ENCODE measurements around the gene ZNF280B.

ZNF280B gene, protein sequence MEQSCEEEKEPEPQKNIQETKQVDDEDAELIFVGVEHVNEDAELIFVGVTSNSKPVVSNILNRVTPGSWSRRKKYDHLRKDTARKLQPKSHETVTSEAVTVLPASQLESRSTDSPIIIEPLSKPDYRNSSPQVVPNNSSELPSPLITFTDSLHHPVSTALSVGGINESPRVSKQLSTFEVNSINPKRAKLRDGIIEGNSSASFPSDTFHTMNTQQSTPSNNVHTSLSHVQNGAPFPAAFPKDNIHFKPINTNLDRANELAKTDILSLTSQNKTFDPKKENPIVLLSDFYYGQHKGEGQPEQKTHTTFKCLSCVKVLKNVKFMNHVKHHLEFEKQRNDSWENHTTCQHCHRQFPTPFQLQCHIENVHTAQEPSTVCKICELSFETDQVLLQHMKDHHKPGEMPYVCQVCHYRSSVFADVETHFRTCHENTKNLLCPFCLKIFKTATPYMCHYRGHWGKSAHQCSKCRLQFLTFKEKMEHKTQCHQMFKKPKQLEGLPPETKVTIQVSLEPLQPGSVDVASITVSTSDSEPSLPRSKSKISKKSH

DNA sequence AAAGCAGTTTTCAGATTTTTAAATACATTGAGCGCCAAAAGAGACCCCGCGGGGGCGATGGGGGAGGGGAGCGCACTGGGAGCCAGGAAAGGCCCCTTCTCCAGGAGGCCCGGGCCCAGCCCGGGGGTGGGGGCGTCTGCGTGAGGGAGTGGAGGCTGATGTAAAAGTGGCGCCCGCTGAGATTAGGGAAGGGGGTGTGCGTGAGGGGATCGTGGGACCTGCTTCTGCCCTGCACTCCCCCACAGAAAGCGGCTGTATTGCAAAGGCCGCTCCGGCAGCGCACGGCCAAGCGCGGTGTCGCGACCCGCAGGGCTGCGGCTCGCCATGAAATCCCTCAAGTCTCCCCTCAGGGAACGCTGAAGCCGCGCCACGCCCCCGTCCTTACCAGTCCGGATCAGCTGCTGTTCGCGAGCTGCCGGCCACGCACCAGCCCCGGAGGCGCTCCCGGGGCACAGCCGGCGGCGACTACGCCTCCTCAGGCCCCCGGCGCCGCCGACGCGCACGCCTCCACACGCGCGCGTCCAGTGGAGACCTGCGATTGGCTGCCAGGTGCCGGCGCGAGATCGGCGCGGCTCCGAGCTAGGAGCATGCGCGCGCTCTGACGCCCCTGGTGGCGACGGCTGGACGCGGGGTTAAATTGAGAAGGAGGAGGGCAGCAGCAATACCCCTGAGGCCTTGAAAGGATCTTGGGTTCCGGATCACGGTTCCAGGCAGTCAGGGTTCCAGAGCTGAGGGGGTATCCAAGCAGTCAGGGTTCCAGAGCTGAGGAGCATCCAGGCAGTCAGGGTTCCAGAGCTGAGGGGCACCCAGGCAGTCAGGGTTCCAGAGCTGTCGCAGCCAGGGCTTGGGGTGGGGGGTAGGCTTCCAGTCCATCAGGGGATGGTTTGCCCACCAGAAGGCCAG lies at the start of gene ZNF280B:
Gene ZNF280B (minus strand): TSS at position 469 of the 903 bp plus-strand sequence. CDS start 19,344 bp downstream, outside the sequence.
- DNase-seq (ENCODE audit: low spot score): peak; percentile 84

DNA sequence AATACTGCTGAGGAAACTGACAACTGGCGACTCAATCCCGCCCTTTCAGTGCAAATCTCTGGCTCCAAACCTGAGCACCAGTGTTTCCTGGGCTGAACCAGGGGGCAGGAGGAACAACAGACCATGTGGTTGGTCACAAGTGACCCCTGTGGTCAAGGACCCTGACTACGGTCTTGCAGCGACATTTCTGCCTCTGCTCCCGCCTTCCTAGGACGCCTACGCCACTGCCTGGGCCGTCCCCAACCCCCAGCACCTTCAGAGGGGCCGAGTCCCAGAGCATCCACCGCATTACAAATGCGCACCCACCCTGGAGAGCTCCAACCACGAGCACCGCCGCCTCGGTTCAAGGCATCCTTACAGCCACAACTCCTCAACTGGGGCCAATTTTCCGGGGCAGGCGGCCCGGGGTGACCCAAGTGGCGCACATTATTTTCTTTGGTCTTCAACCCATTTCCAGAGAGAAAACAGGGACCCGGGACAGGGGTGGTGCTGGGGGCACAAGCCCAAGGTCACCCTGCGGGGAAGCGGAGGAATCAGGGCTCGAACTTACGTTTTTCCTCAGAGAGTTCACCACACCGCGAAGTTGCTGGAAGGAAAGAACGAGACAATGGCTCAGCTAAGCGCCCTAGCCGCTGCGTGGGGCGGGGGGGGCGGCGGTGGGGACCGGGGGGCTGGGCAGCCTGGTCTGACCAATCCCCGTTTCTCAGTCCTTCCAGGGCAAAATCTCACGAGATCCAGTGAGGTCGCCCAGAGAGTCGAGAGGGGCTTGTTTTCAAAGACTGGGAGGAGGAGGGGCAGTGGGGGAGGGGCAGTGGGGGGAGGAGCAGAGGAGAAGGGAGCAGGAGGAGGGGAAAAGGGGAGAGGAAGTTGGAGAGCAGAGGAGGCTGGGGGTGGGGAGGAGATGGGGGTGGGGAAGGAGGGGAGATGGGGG lies 48.7 kb upstream of the ZNF280B start:
- DNase-seq (ENCODE audit: low spot score): no peak

DNA sequence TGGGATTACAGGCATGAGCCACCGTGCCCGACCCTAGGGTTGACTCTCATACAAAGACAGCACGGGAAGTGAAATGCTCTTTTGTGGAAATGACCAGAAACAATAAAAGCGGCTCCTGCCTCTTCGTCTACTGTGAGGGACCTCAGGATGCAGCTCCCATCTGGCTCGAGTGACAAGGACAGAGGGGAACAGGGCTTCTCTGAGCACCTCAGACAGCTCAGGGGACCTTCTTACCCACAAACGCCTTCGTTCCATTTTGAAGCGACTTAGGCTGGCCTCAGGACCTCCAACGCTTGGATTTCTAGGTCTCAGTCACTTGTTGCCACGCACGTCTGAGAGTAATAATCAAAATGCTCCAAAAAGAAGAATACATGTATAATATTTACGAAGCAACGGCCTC lies 48.0 kb upstream of the ZNF280B start:
- DNase-seq (ENCODE audit: low spot score): no peak

DNA sequence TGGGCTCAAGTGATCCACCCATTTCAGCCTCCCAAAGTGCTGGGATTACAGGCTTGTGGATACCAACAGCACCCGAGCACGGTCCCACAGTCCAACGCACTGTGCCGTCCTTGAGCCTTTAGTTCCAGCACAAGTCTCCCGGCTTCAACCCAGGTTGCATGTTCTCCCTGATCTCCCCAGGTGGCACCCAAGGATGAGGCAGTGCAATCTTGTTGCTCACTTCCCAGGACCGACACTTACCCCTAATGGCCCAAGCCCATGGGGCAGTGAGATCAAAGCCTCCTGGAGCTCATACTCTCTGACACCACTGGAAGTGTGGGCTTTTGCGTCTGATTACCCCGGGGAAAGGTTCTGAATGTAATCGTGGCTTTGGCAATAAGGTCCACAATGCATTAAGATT lies 47.1 kb upstream of the ZNF280B start:
- no peak for DNase-seq (ENCODE audit: low spot score)

DNA sequence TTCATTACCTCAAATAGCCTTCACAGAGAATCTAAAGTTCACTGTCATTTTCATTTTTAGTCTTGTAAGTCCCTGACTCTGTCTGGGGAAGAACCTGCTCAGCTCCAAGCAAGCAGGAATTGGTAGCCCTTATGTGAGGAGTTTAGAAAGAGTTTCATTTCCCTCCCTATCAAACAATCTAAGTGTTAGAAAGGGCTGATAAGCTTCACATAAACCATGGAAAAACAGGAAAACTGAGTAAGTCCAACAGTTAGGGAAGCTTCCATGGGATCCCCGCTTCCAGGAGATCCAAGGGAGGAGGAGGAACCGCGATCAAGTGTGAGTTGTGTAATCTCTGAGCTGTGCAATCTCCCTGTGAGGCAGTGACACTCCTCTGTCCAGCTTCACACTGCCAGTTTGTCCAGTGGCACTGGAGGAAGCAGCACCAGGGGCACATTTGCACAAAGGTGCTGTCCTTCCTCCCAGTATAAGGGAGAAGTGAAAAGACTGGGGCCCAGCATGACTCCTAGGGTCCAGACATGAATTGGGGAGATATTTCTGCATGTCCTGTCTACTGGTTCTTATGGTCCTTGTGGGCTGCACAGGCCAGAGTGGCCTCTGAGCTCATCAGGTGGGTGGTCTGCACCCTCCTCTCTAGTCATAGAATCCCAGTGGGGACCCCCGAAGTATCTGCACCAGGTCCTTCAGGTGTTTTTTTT lies 46.2 kb upstream of the ZNF280B start:
- no peak for DNase-seq (ENCODE audit: low spot score)

DNA sequence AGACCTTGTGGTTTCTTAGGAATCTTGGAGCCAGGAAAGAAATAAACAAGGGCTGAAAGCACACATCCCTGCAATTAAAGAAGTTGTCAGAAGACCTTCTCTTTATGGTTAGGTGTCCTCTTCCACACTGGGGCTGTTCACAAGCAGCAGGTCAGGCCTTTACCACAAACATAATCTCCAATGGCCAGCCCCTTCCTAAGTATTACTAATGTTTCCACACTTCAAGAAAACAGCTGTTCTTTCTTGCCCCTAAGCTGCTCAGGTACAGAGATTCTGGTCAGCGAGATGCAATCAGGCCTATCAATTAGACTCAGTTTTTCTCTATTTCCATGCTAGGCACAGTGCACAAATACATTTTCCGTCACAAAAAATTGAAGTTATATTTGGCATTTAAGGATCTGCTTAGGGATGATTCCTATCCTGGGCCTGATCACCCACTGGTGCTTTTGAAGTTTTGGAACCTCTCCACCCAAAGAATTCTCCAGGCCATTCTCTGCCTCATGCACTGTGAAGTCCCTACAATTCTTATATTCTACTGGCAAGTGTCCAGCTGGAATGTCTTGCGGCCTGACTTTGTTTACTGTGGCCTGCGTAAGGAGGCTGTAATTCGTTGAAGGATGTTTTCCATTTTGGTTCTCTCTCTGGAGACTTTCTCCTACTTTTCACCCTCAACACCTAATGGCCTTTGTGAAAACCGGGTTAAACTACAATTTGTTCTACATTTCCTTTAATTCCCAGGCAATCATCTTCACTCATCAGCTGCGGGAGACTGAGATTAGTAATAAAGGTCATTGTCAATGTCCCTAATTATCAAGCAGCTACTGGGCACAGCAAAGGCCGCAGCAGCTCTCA lies 45.4 kb upstream of the ZNF280B start:
- DNase-seq (ENCODE audit: low spot score): no peak

DNA sequence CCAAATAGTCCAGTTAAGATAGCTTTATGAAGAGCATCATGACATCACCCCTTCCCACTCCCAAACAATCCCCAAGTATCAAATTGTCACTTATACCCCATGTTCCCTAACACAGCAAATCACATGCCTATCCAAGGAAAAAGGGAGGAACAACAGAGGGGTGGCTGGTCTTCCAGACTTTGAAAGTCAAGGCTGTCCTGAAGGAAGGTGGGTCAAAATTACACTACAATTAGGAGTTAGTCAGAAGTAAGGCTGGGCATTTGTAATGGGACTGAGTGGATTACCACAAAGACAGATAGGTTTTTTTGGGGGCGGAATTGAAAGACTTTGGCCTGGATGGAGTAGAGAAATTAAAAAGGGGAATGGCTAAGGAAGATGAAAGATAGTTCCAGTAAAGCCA lies 44.6 kb upstream of the ZNF280B start:
- no peak for DNase-seq (ENCODE audit: low spot score)

DNA sequence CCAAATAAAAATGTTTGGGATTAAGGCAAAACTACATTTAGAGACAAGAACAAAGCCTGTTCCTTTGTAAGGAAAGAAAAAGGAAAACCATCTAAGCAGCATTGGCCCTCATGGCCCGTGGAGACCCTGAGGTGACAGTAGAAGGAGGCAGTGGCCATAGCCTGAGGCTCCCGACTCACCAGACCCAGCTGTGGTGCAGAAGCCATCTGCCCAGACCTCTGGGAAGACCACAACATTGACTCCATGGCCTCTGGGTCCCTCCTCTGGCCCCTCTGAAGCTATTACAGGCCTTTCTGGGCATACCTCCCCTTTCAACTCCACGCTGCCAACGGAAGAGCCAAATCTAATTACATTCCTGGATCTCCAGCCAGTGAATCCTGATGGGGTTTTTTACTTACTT lies 44.1 kb upstream of the ZNF280B start:
- no peak for DNase-seq (ENCODE audit: low spot score)

DNA sequence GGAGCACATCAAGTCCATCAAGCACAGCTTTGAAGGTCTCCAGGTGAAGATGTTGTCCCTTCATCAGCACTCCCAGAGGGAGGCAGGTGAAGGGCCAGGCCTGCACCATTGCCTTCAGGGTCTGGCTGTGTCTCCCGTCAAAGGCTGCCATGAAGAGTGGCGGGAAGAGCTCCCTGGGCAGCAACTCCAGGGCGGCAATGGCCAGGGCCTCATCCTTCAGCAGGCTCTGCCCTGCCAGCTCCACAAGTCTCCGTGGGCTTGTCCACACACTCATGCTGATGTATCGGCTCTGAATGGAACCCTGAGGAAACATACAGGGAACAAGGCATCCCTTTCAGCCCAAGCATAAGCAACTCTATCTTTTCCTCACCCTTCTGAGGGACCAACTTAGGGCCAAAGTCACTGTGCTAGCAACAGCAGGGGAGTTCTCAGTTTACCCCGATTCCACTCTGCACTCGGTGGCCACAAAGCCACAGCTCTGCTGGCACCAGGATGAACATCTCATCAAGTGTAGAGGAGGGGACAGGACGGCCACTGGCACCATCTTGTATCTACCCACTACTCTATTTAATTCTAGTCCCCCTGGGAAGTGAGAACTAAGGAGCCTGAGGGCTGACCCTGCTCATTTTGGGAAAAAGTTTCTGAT lies 42.4 kb upstream of the ZNF280B start:
- no peak for DNase-seq (ENCODE audit: low spot score)

DNA sequence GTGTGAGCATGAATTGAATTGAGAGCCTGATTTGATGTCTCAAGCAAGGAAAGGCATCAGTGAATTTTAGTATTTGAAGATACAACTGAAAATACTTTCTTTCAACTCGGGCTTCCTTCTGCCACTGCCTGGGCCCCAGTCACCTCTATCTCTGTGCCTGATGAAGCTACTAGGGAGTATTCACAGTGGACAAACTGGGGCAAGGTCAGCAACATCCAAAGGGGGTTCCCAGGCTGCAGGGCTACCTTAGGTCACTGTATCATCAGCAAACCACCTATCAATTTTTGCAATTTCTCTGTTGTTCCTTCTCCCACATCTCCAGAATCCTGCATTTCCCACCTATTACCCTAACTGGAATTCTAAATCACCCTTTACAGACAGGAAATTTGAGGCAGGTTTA lies 40.4 kb upstream of the ZNF280B start:
- no peak for DNase-seq (ENCODE audit: low spot score)

DNA sequence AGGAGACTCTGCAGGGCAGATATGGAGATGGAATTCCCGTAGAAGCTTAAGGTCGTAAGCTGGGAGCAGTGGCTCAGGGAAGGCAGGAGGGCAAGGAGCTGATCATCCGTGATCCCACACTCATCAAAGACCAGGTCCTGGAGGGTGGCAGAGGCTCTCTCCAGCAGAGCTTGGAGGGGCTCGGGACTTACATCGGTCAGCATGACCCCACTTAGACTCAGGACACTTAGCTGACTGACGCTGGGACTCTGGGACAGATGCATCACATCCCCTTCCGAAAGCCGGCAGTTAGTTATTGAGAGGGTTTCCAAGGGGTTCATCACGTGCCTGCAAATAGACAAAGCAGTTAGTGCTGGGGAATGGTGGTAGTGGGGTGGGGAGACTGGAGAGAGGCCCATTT lies 39.8 kb upstream of the ZNF280B start:
- no peak for DNase-seq (ENCODE audit: low spot score)

DNA sequence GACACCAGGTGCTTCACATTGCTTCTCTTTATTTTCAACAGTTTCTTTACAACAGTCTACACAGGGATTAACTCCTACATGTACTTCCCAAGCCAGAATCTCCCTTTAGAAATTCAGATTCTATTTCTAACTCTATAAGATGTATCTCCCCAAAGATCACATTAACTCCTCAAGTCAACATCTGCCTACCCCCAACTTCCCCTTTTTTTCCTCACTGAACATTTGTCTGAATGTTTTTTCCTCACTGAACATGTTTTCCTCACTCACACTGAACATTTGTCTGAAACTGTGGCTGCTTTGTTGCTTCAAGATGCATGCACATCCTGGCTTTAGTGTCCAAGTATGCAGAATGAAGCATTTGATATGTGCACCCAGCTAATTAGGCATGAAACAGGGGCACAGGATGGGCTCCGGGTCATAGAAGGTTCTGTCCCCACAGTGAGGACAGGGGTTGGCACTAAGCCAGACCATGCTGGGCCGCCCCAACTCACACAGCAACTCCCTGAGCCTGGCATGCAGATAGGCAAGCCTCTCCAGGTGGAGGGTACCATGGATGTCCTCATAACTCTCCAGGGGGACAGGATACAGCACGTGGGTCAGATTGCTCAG lies 39.3 kb upstream of the ZNF280B start:
- no peak for DNase-seq (ENCODE audit: low spot score)

DNA sequence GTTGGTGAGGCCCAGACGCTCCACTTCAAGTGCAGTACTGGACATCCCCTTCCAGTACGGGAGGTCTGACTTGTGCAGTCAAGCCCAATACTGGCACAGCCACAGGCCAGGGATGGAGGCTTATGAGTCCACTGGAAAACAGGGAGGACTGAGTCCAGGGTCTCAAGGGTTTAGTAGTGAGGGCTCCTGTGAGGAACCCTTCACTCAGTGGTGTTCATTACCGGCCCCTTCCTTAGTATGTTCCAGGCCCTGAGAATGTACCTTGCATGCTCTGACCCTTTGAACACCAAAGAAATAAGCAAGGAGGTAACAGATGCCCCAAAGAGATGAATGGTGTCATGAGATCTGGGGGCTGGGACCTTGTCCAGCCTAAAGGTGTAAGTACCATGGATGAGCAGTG lies 38.7 kb upstream of the ZNF280B start:
- no peak for DNase-seq (ENCODE audit: low spot score)

DNA sequence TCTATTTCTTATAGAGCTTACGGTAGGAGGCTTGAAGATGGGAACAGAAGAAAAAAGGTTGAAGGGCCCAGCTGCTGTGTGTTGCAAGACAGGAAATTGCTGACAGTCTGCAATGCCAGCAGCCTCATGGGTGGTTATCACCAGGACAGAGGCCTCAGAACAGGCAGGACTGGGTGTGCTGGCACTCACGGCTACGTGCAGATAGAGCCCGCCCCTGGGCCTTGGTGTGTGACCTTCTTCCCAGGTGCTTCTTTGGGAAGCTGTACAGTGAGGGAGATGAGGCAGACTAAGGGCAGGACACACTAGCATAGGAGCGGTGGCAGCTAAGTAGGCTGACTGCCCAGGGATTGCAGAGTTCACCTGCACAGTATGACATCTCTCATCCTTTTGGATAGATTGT lies 37.9 kb upstream of the ZNF280B start:
- DNase-seq (ENCODE audit: low spot score): no peak

DNA sequence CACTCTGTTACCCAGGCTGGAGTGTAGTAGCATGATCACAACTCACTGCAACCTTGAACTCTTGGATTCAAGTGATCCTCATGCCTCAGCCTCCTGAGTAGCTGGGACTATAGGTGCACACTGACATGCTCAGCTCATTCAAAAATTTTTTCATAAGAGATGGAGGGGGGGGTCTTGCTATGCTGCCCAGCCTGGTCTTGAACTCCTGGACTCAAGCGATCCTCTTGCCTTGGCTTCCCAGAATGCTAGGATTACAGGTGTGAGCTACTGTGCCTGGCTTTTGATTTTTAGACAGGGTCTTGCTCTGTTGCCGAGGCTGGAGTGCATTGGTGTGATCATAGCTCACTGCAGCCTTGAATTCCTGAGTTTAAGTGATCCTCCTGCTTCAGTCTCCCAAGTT lies 36.5 kb upstream of the ZNF280B start:
- DNase-seq (ENCODE audit: low spot score): no peak

DNA sequence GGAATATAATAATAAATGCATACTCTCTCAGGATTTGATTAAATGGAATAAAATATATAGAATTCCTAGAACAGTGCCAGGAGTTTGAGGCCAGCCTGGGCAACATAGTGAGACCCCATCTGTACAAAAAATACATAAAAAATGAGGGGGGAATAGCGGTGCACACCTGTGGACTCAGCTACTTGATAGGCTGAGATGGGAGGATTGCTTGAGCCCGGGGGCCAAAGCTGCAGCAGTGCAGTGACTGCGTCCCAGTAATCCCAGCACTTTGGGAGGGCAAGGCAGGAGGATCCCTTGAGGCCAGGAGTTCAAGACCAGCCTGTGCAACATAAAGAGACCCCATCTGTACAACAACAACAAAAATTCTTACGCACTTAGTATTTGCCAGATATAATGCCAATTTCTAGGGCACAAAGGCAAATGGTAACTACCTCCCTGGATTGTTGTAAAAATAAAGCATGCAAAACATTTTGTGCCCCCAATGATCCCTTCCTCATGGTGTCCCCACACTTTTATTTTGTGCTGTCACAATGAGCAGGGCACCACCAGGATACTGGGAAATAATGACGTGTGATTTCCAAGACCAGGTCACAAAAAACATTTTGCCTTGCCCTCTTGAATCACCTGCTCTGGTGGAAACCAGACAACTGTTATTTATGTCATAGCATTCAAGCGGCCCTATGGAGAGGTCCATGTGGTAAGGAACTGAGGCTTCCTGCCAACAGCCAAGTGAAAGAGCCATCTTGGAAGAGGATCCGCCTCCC lies 29.9 kb upstream of the ZNF280B start:
- DNase-seq (ENCODE audit: low spot score): no peak

DNA sequence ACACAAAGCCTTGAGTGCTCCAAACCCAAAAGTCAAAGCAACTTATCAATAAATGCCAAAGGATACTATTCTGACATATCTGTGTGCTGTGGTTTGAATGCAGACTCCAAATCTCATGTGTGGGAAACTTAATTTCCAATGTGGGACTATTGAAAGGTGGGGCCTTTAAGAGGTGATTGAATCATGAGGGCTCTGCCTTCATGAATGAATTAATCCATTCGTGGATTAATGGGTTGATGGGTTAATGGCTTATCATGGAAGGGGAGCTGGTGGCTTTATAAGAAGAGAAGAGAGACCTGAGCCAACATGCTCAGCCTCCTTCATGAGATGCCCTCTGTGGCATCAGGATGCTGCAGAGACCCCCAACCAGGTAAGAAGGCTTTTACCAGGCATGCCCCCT lies 28.4 kb upstream of the ZNF280B start:
- no peak for DNase-seq (ENCODE audit: low spot score)

DNA sequence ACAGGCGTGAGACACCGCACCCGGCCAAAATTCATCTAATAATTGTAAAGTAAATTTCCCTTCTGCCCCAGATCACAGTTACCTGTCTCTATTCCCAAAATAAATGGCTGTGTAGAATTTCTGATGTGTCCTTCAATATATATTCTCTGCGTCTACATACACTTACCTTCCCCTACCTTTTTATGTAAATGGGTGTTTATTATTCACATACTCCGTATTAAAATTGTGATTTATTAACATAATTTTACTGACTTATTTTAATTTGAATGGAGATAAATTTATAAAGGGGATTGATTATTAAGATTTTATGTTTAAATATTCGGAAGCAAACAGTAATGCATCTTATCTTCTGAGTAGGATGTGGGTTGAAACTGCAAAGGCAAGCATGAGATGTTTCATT lies 28.0 kb upstream of the ZNF280B start:
- DNase-seq (ENCODE audit: low spot score): no peak
